ENCODE data around the gene PTPRT.

PTPRT gene

GRCh38 chr20:42113236-42113635 is 1076.5 kb downstream of the PTPRT start:
- no peak for DNase-seq (ENCODE audit: low read depth)

- DNase-seq (ENCODE audit: low read depth): no peak
Measured at GRCh38 chr20:42112161-42112560, 1077.5 kb downstream of the PTPRT start.

- no peak for DNase-seq (ENCODE audit: low read depth)
Measured at GRCh38 chr20:42111349-42111748, 1078.4 kb downstream of the PTPRT start.

- no peak for DNase-seq (ENCODE audit: low read depth)
Measured at GRCh38 chr20:42110301-42110700, 1079.4 kb downstream of the PTPRT start.

- DNase-seq (ENCODE audit: low read depth): no peak
Measured at GRCh38 chr20:42102000-42102399, 1087.7 kb downstream of the PTPRT start.

GRCh38 chr20:42100137-42100704 is 1089.5 kb downstream of the PTPRT start:
- DNase-seq (ENCODE audit: low read depth): no peak

GRCh38 chr20:42099101-42099500 is 1090.6 kb downstream of the PTPRT start:
- DNase-seq (ENCODE audit: low read depth): no peak

- DNase-seq (ENCODE audit: low read depth): no peak
Measured at GRCh38 chr20:42098418-42098817, 1091.3 kb downstream of the PTPRT start.

GRCh38 chr20:42097741-42098140 is 1092.0 kb downstream of the PTPRT start:
- DNase-seq (ENCODE audit: low read depth): no peak

- no peak for DNase-seq (ENCODE audit: low read depth)
Measured at GRCh38 chr20:42095221-42095620, 1094.5 kb downstream of the PTPRT start.

GRCh38 chr20:42093542-42094440 is 1095.9 kb downstream of the PTPRT start:
- no peak for DNase-seq (ENCODE audit: low read depth)

GRCh38 chr20:42093041-42093440 is 1096.7 kb downstream of the PTPRT start:
- no peak for DNase-seq (ENCODE audit: low read depth)

GRCh38 chr20:42085366-42085765 is 1104.3 kb downstream of the PTPRT start:
- no peak for DNase-seq (ENCODE audit: low read depth)

GRCh38 chr20:42083280-42083679 is 1106.4 kb downstream of the PTPRT start:
- no peak for DNase-seq (ENCODE audit: low read depth)

GRCh38 chr20:42082611-42083010 is 1107.1 kb downstream of the PTPRT start:
- DNase-seq (ENCODE audit: low read depth): no peak

GRCh38 chr20:42080956-42081355 is 1108.8 kb downstream of the PTPRT start:
- DNase-seq (ENCODE audit: low read depth): no peak

GRCh38 chr20:42074944-42075343 is 1114.8 kb downstream of the PTPRT start:
- no peak for DNase-seq (ENCODE audit: low read depth)

- no peak for DNase-seq (ENCODE audit: low read depth)
Measured at GRCh38 chr20:42067596-42067995, 1122.1 kb downstream of the PTPRT start.

- no peak for DNase-seq (ENCODE audit: low read depth)
Measured at GRCh38 chr20:42067174-42067573, 1122.5 kb downstream of the PTPRT start.

- DNase-seq (ENCODE audit: low read depth): no peak
Measured at GRCh38 chr20:42063141-42063540, 1126.6 kb downstream of the PTPRT start.

GRCh38 chr20:42053350-42053749 is 1136.4 kb downstream of the PTPRT start:
- DNase-seq (ENCODE audit: low read depth): no peak

GRCh38 chr20:42051921-42052320 is 1137.8 kb downstream of the PTPRT start:
- DNase-seq (ENCODE audit: low read depth): no peak

- DNase-seq (ENCODE audit: low read depth): no peak
Measured at GRCh38 chr20:42046371-42047085, 1143.2 kb downstream of the PTPRT start.

Measured in activated gamma-delta T cell treated with anti-CD3 and anti-CD28 coated beads, Interleukin-2, amount 50 U/mL, for 16 hours (primary cell).